GM08714 (cell line): ENCODE measurements around the gene EVC.

Source experiments
- H3K4me3 ChIP-seq: fragments of 200-500 bp; sonication (Bioruptor generic); 2 replicates; pipeline ENCODE4 v1.5.1; 2014; ENCODE audit warnings: mild to moderate bottlenecking, low read length, inconsistent platforms
- ZNF274 ChIP-seq: IDR thresholded peaks from 2 replicates; pipeline ENCODE4 v1.6.1; 2012; ENCODE audit warnings: mild to moderate bottlenecking, low read depth, low read length

Gene EVC

GRCh38 chr4:5788144-5788543 lies 77.1 kb downstream of the EVC start:
- H3K4me3 ChIP-seq = no peak overlapping the region
- no peak for TF ChIP-seq ZNF274

DNA sequence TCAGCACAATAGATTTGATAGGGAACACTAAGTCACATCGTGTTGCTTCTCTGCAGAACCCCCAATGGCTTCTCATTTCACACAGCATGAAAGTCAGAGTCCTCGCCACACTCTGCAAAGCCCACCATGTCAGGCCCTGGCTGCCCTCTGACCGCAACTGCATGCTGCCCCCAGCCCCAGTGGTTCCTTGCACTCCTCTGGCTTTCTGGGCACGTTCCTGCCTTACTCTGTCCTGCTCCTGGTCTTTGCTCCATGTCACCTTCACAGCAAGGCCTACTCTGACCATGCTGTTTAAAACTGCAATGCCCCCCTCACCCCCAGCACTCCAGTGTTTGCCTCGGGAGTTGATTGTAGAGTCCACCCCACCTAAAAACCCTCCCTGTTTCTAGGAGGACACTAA lies 78.1 kb downstream of the EVC start:
- TF ChIP-seq ZNF274 = no peak
- no peak overlapping the region for H3K4me3 ChIP-seq

DNA sequence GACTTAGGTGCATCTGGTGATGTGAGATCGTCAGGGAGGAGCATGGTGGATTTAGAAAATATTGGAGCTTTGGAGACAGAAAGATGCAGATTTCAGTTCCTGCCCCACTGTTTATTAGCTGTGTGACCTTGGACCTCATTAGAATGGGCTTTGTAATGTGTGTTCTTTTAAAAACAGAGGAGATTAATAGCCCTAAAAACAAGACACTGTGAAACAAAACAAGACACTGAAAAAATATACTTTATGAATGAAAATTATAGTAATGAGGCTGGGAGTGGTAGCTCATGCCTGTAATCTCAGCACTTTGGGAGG lies 79.5 kb downstream of the EVC start:
- no peak for TF ChIP-seq ZNF274
- no peak overlapping the region for H3K4me3 ChIP-seq

DNA sequence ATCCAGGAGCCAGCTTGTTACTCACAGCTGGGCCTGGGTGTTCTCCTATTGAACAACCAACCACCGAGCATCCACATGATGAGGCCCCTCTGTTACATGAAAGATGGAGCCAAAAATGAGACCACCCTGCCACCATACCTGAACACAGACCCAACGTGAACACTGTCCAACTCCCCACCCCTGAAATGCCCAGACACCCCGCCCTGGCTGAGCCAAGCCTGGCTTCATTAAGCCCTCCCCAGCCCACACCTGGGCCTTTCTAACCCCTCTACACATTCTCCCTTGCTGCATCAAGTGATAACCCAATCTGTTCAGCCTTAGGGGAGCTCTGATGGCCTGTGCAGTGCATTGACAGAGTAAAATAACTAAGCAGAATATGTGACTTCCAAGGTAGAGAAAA lies 80.7 kb downstream of the EVC start:
- no peak for TF ChIP-seq ZNF274
- no peak overlapping the region for H3K4me3 ChIP-seq

- TF ChIP-seq ZNF274 = no peak
- H3K4me3 ChIP-seq = no peak overlapping the region
Measured at GRCh38 chr4:5793514-5793913, 82.5 kb downstream of the EVC start.

DNA sequence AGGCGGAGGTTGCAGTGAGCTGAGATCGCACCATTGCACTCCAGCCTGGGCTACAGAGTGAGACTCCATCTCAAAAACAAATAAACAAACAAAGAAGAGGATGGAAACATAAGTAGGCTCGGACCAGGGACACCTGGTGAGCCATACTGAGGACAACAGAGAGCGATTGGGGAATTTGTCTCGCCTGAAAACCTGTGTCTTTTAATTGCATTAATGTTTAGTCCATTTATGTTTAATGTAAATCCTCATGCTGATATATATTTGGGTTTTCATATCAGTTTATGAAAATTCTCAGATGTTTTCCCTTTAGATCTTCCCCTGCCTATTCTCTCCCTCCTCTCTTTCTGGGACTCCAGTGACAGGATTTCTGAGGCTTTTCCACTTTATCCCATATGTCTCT lies 84.6 kb downstream of the EVC start:
- no peak for TF ChIP-seq ZNF274
- H3K4me3 ChIP-seq = no peak overlapping the region

GRCh38 chr4:5796976-5797375 lies 86.0 kb downstream of the EVC start:
- no peak overlapping the region for H3K4me3 ChIP-seq
- no peak for TF ChIP-seq ZNF274

DNA sequence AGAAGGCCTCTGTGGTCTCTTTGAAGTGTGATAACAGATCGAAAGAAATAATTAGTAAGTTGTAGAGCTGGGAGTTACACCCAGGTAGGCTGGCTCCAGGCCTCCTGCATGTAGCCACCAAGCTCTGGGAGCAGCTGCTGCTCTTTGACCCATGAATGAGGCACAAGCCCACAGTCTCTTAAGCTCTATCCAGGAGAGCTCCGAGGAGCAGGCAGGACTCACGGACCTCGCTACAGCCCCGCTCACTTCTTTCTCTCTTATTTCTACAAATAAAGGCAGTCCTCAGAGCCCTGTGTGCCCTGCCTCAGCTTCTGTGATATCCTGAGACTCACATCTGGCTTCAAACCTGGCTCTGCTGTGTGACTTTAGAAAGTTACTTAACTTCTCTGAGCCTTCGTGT lies 86.9 kb downstream of the EVC start:
- TF ChIP-seq ZNF274 = no peak
- no peak overlapping the region for H3K4me3 ChIP-seq

DNA sequence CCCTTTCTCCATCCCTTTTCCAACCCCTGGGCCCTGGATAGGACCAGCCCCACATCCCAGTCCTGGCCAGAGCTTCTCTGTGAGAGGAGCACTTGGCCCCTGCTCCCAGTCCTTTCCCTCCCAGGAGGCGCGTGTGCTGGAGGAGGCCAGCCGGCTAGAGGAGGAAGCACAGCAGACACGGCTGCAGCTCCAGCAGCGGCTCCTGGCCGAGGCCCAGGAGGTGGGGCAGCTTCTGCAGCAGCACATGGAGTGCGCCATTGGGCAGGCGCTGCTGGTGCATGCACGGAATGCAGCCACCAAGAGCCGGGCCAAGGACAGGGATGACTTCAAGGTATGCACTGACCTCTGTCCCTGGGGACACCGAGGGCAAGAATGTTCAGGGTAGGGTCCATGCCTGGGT lies 87.5 kb downstream of the EVC start:
- TF ChIP-seq ZNF274 = no peak
- no peak overlapping the region for H3K4me3 ChIP-seq

- no peak overlapping the region for H3K4me3 ChIP-seq
- no peak for TF ChIP-seq ZNF274
Measured at GRCh38 chr4:5798946-5799345, 87.9 kb downstream of the EVC start.

DNA sequence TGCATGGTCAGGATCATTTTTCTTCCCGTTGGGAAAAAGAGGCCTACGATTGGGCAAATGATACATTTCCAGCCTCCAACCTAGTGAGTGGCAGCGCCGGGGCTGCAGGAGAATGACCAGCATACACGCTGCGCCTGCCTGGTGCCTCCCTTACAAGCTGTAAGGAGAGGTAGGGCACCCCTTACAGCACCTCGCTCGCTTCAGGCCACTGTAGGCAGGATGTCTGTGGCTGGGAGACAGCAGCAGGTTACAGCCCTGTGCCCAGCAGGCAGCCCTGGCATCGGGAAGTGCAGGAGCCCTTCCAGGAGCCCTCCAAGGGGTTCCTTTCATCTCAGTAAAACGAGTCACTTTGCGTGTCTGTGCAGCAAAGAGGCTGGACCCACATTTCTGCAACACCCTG lies 88.4 kb downstream of the EVC start:
- no peak overlapping the region for H3K4me3 ChIP-seq
- TF ChIP-seq ZNF274 = no peak

DNA sequence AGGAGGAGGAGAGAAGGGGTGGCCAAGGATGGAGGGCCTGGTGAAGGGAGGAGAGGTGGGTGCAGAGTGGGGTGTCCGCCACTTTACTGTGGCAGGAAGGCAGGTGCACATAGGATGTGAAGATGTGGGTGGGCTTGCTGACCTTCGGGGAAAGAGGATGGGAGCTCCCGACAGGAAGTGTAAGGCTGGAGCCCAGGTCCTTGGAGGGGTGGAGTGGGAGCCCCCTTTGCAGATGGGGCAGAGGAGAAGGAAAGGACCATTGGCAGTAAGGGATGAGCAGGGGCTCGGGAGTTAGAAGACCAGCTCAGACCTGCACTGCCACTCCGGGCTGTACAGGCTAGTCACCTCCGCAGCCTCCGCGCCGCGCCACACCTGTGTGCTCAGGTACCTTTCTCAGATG lies 89.5 kb downstream of the EVC start:
- no peak for TF ChIP-seq ZNF274
- H3K4me3 ChIP-seq = no peak overlapping the region

GRCh38 chr4:5801696-5802095 lies 90.7 kb downstream of the EVC start:
- no peak for TF ChIP-seq ZNF274
- no peak overlapping the region for H3K4me3 ChIP-seq

GRCh38 chr4:5802565-5802964 lies 91.6 kb downstream of the EVC start:
- no peak for TF ChIP-seq ZNF274
- H3K4me3 ChIP-seq = no peak overlapping the region

DNA sequence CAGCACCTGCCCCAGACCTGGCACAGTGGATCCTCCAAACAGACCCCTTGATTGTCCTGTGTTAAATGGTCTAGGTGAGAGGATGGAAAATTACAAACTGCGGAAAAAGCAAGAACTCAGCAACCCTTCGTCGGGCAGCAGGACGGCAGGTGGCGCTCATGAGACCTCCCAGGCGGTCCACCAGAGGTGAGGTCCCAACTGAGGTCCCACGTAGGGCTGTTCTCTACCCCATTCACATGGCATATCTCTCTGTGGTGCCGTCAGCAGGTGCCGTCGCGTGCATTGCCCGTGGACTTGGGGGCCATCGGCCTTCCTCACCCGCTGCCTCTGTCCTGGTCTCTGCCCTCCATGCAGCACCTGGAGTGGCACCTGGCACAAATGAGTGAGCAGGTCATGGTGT lies 93.7 kb downstream of the EVC start:
- no peak for TF ChIP-seq ZNF274
- no peak overlapping the region for H3K4me3 ChIP-seq

DNA sequence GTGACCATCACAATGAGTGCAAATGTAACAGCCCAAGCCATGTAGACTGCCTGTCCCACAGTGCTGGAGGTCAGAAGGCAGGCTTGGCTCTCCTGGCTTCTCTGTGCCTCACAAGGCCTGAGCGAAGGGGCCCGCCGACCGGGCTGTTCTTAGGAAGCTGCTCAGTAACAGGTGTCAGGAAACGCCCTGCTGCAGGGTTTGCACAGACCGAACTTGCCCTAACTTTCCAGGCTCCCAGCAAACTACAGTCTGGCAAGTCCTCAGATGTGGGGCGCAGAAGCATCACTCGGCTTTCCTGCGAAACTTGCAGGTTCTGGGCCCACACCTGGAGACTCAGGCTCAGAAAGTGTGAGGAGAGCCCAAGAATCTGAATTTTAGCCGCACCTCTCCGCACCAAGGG lies 94.3 kb downstream of the EVC start:
- no peak overlapping the region for H3K4me3 ChIP-seq
- no peak for TF ChIP-seq ZNF274

DNA sequence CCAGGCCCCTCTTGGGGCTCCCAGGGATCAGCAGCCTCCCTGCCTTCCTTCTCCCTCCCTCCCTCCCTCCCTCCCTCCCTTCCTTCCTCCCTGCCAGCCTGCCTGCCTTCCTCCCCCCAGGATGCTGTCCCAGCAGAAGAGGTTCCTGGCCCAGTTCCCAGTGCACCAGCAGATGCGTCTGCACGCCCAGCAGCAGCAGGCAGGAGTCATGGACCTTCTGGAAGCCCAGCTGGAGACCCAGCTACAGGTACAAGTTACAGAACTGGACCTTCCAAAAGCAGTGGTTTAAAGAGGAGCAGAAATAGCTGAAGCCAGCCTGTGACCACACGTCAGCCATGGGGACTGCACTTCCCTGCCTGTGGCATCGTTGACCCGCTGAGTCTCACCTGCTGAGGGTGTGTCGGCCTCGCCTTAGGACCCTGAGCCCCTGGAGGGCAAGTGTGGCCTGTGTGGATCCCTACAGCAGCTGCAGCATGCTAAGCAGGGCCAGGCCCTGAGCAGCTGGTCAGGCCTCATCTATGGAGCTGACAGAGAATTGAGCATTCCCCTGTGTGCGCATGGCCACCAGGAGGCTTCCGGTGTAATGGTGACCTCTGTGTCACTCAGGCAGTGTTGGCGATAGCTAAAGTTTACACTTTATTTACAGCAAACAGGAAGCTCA lies 97.2 kb downstream of the EVC start:
- no peak overlapping the region for H3K4me3 ChIP-seq
- TF ChIP-seq ZNF274 = no peak
